ENCODE data around the gene TREML4. TPM values are rescaled to one million over a fixed set of nuclear protein-coding genes. Genes with fewer than 3 reads are reported as not detected.

The TREML4 gene
- total and polyA plus RNA-seq, 4 donors, result 0.08 to 0.31 TPM; not detected in 2

- H3K27ac ChIP-seq (ENCODE audit: low read depth in 1 of 2, low read length in 2 of 2), result no peak overlapping the region
- no peak for DNase-seq (ENCODE audit: low spot score)
- WGBS, result 90% methylated on average over 4 of the region's 4 CpGs
- H3K27me3 ChIP-seq (ENCODE audit: control insufficient read depth in 4 of 4, insufficient read depth in 4 of 4, low read length in 3 of 4), result no peaks in the 10 kb centered on the region
- H3K4me3 ChIP-seq (ENCODE audit: low read depth in 1 of 3, low read length in 3 of 3), result no peak overlapping the region
- no peaks in the 10 kb centered on the region for H3K36me3 ChIP-seq (ENCODE audit: control insufficient read depth in 4 of 4, insufficient read depth in 3 of 4, low read depth in 1 of 4, low read length in 3 of 4)
- H3K4me1 ChIP-seq (ENCODE audit: control insufficient read depth in 4 of 4, insufficient read depth in 4 of 4, low read length in 3 of 4), result no peaks in the 10 kb centered on the region
- TF ChIP-seq RAD21 (IDR thresholded peaks at IDR 0.05) (no peak), YY1 (IDR thresholded peaks at IDR 0.05) (no peak), FOXA1 (IDR thresholded peaks at IDR 0.05) (no peak), SP1 (IDR thresholded peaks at IDR 0.05) (no peak), ATF3 (IDR thresholded peaks at IDR 0.05) (no peak), TAF1 (conservative IDR thresholded peaks at IDR 0.05) (no peak), GABPA (IDR thresholded peaks at IDR 0.05 in 1 of 2, conservative IDR thresholded peaks at IDR 0.05 in 1 of 2) (no peak), REST (IDR thresholded peaks at IDR 0.05) (no peak), EGR1 (IDR thresholded peaks at IDR 0.05; ENCODE audit: low read depth in 2 of 2) (no peak), CTCF (IDR thresholded peaks at IDR 0.05; ENCODE audit: low read depth, low read length, missing input control) (no peak)
- H3K9ac ChIP-seq (ENCODE audit: low read depth in 1 of 2, low read length in 2 of 2), result no peak overlapping the region
- H3K9me3 ChIP-seq (ENCODE audit: control insufficient read depth in 4 of 4, low read length in 3 of 4), result no peaks in the 10 kb centered on the region
Observed at GRCh38 chr6:41269716-41270115, 41.6 kb downstream of the TREML4 start.

GRCh38 chr6:41271901-41272395, 43.8 kb downstream of the TREML4 start:
- Histone ChIP-seq H3K4me1 (ENCODE audit: control insufficient read depth in 4 of 4, insufficient read depth in 4 of 4, low read length in 3 of 4) (no peaks in the 10 kb centered on the region), H3K4me3 (ENCODE audit: low read depth in 1 of 3, low read length in 3 of 3) (no peak overlapping the region), H3K9ac (ENCODE audit: low read depth in 1 of 2, low read length in 2 of 2) (no peak overlapping the region), H3K27me3 (ENCODE audit: control insufficient read depth in 4 of 4, insufficient read depth in 4 of 4, low read length in 3 of 4) (no peaks in the 10 kb centered on the region), H3K27ac (ENCODE audit: low read depth in 1 of 2, low read length in 2 of 2) (peak overlapping the region; percentile 17 to 60), H3K9me3 (ENCODE audit: control insufficient read depth in 4 of 4, low read length in 3 of 4) (no peaks in the 10 kb centered on the region), H3K36me3 (ENCODE audit: control insufficient read depth in 4 of 4, insufficient read depth in 3 of 4, low read depth in 1 of 4, low read length in 3 of 4) (no peaks in the 10 kb centered on the region)
- TF ChIP-seq TAF1 (conservative IDR thresholded peaks at IDR 0.05) (no peak), GABPA (IDR thresholded peaks at IDR 0.05 in 1 of 2, conservative IDR thresholded peaks at IDR 0.05 in 1 of 2) (peak in 1 of 2 donors; percentile 49)
- DNase-seq (ENCODE audit: low spot score), result no peak
- 65% methylated on average over 7 of the region's 7 CpGs for WGBS

GRCh38 chr6:41272591-41273240, 44.6 kb downstream of the TREML4 start:
- no peak for DNase-seq (ENCODE audit: low spot score)
- H3K36me3 ChIP-seq (ENCODE audit: control insufficient read depth in 4 of 4, insufficient read depth in 3 of 4, low read depth in 1 of 4, low read length in 3 of 4), result no peaks in the 10 kb centered on the region
- H3K4me3 ChIP-seq (ENCODE audit: low read depth in 1 of 3, low read length in 3 of 3), result no peak overlapping the region
- no peak overlapping the region for H3K9ac ChIP-seq (ENCODE audit: low read depth in 1 of 2, low read length in 2 of 2)
- no peaks in the 10 kb centered on the region for H3K4me1 ChIP-seq (ENCODE audit: control insufficient read depth in 4 of 4, insufficient read depth in 4 of 4, low read length in 3 of 4)
- H3K27me3 ChIP-seq (ENCODE audit: control insufficient read depth in 4 of 4, insufficient read depth in 4 of 4, low read length in 3 of 4), result no peaks in the 10 kb centered on the region
- WGBS, result 89% methylated on average over 5 of the region's 5 CpGs
- no peaks in the 10 kb centered on the region for H3K9me3 ChIP-seq (ENCODE audit: control insufficient read depth in 4 of 4, low read length in 3 of 4)
- peak overlapping the region in 1 of 2 donors; percentile 1 for H3K27ac ChIP-seq (ENCODE audit: low read depth in 1 of 2, low read length in 2 of 2)
- TF ChIP-seq ATF3 (IDR thresholded peaks at IDR 0.05) (no peak), HNF4G (IDR thresholded peaks at IDR 0.05) (no peak), CTCF (IDR thresholded peaks at IDR 0.05; ENCODE audit: low read depth, low read length, missing input control) (no peak), HNF4A (conservative IDR thresholded peaks at IDR 0.05) (no peak), RAD21 (IDR thresholded peaks at IDR 0.05) (no peak), NR2F2 (IDR thresholded peaks at IDR 0.05) (no peak), MAX (IDR thresholded peaks at IDR 0.05) (no peak), EGR1 (IDR thresholded peaks at IDR 0.05; ENCODE audit: low read depth in 2 of 2) (no peak), JUND (IDR thresholded peaks at IDR 0.05) (no peak), FOXA2 (IDR thresholded peaks at IDR 0.05) (no peak)
